DMS79 treated with DMSO at 0.1 percent for 48 hours (cell line): Measurements from ENCODE around the gene FAR2.

Experiments used
- DNase-seq: peaks from one replicate; lab custom pipeline; 2025; lab: John Stamatoyannopoulos, UW

Gene FAR2

DNA sequence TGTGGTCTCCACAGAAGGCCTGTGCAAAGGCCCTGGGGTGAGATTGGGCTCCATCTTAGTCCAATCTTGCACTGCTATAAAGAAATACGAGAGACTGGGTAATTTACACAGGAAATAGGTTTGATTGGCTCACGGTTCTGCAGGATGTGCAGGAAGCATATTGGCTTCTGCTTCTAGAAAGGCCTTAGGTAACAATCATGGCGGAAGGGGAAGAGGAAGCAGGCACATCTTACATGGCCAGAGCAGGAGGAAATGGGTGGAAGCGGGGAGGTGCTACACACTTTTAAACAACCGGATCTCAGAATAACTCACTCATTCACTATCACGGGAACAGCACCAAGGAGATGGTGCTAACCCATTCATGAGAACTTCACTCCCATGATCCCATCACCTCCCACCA lies 55.4 kb downstream of the FAR2 start:
- no peak for DNase-seq

DNA sequence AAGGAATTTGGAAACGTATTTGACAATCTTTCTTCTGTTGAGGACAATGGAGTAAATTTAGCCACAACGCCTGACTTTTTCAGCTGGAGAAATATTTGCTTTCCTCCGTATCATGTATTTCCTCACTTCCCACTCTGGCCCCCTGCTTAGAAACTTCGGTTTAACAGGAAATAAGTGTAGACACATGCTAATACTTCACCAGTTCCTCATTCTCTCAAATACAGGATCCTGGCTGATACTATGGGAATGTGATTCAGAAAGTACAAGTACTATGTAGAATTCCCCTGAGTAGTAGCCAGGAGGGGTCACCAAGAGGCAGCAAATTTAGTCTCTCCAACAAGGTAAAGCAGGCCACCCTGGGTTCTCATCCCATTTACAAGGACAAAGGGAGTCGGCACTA lies 58.0 kb downstream of the FAR2 start:
- DNase-seq: no peak

DNA sequence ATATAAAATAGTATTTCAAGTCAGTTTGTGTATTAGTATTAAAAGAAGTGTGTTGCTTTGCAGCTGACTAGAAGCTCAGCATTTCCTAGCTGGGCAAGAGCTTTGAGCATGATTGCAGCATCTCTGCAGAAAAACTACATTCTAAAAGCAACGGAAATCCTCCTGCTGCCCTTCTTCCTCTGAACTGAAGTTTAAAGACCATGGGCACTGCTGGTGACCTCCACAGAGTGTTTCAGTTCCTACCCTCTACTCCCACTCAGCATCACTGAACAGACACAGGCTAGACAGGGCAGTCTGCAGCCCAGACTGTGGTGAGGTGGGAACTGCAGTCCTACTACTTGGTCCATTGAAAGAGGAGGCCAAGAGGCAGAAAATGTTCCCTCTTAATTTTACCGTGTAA lies 59.0 kb downstream of the FAR2 start:
- DNase-seq: no peak

DNA sequence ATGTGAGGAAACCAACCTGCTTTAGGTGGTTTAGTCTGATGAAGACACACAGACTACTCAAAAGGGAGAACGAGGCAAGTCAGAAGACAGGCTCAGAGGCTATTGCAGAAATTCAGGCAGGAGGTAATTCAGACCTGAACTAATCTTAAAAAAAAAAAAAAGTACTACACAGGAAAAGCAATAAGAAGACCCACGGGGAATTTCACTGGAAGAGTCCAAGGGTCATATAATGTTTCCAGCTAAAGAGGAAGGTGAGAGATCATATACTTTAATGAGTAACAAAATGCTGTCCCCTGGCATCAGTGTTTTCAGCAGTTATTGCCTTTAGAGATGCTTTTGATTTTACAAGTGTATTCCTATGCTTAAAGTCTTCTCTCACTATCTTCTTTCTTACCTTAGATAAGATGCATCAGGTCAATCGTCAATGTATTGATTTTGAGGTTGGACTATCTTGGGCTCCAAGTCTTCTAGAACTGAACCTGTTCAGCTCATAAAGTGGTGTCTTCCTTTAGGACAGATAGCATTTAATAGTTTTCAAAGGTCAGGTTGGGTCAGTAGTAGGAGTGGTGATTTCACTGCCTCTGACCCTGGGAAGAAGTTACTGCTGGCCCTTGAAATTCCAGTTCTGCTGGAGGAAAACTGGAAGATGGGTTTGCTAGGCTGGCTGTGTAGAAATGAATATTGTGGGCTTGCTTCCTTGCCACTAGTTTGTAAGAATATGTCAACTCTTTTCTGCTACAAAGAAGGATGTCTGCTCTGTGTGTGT lies 60.0 kb downstream of the FAR2 start:
- no peak for DNase-seq

DNA sequence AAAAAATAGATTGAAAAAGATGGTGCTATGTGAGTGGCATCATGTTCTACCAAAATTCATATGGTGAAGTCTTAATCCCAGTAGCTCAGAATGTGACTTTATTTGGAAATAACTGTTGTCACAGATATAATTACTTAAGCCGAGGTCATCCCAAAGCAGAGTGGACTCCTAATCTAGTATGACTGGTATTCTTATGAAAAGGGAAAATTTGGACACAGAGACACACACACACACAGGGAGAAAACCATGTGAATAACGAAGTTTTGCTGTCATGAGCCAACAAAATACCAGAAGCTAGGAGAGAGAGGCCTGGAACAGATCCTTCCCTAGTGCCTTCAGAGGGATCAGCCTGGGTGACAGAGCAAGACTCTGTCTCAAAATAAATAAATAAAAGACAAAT lies 62.6 kb downstream of the FAR2 start:
- no peak for DNase-seq

DNA sequence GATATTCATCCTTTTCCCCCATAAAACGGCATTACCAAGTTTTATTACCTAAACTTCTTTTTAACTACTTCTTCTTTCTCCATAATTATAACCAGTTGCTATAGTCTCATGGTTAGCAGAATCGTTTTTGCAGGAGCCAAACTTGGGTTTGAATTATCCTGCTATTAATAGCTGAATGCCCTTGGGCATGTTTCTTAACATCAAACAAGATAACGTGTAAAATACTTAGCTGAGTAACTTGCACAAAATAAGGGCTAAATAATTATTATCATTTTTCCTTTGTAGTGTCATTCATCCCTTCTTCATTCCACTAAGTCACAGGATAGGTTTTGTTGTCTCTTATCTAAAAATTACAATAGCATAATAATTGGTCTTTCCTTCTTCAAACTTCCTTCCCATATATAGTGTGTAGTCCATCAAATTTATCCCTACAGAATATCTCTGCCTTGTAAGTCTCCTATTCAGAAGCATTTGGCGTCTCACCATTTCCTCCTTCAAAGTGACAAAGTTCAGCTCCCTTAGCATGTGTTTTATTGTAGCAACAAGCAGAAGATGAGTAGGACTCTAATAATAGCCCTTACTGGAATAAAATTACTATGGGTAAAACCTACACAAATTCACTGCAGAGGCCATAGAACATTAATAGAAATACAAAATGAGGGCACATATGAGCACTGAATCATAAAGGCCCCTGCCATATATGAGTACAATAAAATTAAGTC lies 63.8 kb downstream of the FAR2 start:
- DNase-seq: no peak

DNA sequence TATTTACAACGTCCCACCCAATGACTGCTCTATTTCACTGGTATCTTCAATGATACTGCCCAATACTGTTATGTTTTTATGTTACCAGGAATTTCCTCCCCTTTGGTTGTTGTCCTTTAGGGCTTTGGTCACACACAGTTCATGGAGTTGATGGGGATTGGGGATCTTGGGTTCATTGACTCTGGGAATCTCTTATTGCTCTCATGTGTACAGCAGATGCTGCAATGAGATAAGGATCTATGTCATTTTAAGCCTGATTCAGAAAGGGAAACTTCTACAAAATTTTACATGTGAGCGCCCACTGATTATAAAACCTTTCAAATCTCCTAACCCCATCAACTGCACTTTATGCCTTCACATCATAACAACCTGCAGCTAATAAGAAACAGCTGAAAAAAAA lies 67.2 kb downstream of the FAR2 start:
- DNase-seq: no peak

DNA sequence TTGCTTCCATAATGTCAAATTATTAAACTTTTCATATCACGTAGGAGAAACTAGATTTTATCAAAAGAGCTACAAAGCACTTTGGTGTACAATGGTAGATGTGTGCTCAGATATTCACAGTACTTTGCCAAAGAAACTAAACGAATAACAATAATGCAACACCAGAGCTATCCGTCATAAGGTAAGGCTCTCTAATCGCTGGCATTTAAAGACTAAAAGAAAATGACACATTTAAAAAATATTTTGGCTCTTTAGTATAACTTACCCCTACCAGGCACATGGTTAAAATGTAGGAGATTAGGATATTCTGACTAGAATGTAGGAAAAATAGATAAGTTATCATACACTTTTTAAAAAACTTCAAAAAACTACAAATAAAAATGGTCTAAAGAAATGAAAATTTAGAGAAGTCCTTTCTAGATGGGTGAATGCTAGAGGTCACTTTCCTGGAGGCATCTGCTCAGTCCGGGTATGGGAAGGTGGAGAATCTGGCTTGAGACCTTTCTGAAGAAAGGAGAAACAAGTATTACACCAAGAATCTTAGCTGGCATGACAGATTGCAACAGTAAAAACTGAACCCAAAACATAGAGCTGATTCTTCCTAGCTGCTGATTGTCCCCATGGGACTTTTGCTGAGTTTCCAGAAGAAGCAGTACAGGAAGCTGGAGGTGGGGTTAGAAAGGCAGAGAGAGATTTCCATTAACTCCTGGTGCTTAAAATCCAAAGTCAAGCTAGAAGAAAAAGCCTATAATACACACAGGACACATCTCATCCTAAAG lies 67.9 kb downstream of the FAR2 start:
- no peak for DNase-seq

DNA sequence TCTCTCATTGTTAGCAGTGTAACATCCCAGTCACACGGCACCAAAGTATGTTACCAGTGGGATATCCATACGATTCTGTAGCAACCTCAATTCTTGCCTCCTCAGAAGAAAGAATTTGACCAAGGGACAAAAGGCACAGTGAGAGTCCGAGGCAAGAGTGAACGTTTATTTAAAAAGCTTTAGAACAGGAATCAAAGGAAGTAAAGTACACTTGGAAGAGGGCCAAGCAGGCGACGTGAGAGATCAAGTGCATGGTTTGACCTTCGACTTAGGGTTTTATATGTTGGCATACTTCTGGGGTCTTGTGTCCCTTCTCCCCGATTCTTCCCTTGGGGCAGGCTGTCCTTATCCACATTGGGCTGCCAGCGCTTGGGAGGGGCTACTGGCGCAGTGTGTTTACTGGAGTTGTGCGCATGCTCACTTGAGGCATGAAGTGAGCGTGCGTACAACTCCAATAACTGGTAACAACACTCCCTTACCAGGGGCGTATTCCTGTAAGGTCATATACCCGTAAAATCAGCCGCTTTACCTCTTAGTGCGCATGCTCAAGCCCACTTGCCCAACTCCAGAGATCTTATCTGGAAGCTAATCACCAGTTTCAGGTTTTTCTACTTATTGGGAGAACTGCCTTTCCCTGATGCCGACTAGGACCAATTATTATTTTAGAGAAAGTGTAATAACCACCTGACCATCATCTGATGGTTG lies 71.7 kb downstream of the FAR2 start:
- no peak for DNase-seq

DNA sequence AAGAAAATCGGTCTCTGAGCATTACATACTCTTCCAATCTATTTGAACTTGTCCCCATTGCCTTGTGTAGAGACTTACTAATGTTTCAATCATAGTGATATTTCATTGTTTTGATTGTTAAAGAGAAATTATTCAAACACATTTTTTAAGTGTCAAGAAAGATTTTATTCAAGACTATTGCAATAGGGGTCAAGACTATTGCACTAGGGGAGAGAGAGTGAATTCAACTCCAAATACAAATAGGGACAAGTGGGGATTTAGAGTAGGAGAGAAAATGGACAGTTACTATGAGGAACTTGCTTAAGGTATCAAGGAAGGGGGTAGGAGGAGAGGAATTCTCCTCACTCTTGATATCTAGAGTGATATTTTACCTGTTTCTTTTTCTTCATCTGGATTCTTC lies 73.1 kb downstream of the FAR2 start:
- no peak for DNase-seq

DNA sequence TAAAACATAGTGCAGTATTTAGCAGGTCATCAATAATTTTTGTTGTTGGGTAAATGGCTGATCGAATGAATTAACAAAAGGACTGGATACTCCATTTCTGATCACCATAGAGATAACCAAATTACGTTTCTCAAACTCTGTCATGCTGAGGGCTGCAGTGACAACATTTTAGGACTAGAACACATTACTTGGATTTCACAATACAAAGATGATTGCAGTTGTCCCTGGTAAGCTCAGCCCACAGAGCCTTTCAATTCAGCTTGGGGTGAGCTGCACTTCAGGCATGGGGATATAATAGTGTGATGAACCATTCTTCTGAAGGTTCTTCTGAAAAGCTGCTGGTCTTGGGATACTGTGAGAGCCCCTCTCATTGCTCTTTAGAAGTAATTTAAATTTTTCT lies 74.3 kb downstream of the FAR2 start:
- no peak for DNase-seq

DNA sequence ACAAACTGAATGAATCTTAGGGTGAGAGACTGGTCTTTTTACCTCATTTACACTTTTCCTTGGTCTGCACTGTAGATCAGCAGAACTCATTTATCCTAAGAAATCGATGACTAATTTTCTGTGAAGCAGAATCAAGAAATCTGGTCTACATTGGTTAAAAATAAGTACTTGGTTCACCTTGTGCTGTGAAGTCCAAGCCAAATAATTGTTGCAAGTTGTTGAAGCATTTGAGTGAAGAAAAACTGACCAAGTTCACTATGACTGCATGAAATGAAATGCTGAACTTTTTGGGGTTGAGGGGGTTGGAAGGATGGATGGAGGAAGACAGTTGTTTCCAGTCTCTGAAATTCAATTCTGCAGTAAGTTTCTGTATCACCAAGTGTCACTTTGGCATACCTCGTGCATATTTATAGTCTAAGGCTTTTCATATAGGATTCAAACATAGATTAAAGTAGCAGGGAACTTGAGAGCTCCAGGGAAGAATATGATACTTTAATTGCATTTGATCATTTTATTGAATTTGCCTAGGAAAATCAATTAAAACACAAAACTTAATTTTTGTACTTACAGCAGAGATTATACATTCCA lies 75.0 kb downstream of the FAR2 start:
- no peak for DNase-seq

DNA sequence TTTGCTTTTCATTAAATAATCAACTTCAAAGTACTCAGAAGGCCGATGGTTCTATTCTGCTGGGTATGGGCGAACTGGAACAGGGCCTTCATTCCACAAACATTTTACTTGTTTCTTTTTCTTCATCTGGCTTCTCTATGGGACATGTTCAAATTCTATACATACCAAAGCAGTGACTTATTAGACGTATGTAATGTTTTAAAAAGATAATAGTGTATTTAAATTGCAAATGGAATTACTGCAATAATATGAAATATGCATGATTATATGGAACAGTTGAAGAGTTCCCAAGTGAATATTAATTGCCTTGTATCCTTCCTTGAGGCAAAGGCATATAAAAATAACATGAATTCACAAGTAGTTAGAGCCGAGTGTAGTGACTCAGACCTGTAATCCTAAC lies 75.5 kb downstream of the FAR2 start:
- no peak for DNase-seq

DNA sequence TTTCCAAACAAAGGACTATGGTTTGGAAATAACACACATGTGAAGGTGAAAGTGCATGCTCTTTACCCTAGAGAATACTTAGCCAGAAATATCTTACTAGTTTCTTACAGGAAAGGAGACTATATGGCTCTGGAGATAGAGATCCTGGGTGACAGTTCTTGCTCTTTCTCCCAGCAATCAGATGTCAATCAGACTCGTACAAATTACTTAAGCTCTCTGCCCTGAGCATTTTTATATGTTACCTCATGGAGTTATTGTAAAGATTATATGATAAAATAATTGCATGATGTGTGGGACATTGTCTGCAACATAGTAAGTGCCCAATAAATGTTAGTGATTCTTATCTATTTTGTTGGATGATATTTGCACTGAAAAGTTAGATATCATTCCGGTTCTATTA lies 76.8 kb downstream of the FAR2 start:
- DNase-seq: no peak

DNA sequence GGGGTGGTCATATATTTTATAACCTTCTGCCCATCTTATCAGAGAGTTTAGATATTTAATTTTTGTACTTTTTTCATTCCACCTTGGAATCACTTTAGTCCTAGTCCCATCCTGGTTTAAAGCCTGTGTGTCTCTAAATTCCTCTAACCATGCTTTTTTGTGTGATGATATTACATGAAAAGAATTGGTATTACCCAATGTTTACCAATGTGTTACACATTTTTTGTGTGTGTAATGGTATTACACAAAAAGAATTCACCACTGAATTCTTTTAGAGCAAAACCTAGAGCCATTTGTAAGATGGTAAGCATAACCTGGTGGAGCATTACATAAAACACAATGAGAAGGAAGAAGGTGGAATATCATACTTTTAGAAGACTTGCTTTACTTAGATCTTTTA lies 77.5 kb downstream of the FAR2 start:
- DNase-seq: no peak

DNA sequence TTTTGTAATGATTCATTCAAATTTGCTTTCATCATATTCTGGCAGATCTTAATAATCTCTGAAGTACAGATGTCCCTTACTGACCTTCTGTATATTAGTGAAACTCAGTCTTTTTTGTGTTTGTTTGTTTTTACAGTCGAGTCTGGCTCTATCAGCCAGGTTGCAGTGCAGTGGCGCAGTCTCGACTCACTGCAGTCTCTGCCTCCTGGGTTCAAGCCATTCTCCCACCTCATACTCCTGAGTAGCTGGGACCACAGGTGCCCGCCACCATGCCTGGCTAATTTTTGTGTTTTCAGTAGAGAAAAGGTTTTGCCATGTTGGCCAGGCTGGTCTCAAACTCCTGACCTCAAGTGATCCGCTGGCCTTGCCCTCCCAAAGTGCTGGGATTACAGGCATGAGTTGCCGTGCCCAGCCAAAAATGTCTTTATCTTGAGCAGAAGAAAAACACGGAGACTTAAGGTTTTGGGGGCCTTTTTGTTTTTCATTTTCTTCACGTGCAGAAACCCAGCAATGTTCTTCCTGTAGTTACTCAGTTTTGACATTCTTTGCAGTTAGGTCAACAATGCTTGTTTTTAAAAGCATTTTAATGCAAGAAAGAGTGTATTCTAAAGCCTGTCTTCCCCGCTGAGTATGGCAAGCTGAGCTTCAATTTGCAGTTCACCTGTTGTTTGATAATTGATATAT lies 79.5 kb downstream of the FAR2 start:
- no peak for DNase-seq

DNA sequence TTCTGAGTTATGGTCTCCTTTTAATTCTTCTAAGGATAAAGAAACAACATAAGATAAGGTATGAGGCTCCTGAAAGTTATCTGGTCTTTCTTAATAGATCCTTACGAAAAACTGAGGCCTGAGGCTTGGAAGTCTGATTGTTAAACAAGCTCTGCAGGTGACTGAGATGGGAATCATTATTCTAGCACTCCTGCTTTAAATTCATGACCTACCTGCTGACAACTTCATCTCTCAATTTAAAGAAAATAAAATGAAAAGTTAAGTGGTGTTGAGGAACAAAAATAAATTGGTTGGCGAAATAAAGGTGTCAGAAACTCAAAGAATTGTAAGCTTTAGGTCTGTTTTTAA lies 80.1 kb downstream of the FAR2 start:
- no peak for DNase-seq

DNA sequence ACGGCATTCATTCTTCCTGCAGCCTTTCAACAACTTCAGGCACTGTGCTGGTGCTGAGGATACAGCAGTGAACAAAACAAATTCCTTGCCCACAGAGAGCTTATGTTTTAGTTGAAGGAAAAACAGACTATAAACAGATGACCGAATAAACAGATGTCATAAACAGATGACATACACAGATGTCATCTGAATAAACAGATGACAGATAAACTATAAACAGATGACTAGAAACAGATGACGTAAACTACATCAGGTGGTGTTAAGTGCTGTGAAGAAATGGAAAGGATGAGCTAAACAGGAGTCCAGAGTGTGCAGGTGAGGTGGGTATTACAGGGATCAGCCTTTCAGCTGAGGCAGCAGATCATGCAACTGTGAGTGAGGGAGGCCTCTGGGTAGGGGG lies 80.9 kb downstream of the FAR2 start:
- DNase-seq: no peak

DNA sequence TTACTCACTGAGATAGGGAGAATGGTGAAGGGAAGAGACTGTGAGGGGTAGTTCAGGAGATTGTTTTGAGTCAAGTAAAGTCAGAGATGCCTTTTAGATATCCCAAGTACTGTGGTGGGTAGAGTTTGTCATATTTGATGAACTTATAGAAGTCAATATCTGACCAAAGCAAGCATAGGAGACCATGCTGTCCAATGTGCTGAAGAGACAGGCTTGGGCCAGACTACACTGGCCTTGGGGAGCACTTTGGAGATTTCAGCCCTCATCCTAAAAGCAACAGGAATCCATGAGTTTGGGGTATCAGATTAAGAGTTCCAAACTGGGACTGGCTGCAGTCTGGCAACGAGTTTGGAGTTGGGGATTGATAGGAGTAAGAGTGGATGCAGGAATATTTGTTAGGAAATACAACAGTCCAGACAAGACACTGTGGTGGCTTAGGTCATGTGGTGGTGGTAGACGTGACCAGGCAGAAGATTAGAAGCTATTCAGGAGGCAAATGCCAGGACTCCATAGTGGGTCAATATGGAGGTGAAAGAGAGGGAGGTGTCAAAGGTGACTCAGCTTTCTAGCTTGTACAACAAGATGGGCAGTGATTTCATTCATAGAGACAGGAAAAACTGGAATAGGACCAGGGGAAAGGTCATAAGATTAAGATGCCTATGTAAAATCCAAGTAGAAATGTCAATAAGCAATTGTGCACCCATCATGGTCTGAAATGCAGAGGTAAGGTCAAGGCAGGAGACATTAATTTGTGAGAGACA lies 81.9 kb downstream of the FAR2 start:
- no peak for DNase-seq

DNA sequence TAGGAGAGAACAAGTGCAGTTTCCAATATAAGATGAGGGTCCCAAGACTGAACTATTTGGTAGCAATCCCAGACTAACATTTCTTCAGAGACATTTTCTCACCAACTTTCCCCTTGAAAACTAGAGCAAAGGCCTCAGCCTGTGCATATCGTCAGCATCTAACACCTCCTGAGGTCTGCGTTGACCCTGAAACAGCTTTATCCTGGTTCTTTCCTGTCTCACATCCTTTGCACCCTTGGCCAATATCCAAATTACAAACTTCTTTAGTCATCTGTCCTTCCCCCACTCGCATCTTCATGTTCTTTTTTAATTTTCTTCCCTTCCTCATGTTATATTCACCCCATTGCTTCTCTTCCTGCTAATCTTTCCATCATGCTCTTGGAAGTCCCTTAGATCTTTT lies 83.0 kb downstream of the FAR2 start:
- no peak for DNase-seq

DNA sequence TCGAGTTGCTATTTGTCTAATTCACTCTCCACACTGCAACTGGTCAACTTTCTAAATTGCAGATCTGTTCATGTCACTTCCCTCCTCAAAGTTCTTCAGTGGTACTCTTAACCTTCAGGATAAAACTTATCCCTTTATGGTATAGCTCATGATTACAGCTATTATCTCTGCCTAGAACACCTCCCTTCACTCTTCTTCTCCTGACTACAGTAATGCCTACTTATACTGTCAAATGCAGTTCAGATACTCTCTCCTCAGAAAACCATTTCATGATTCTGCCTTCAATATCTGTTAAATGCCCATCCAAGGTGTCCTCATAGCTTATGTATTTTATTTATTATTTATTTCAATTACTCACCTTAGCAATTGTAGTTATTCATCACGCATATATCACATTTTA lies 85.5 kb downstream of the FAR2 start:
- DNase-seq: no peak
